Activated CD4-positive, alpha-beta T cell treated with anti-CD3 and anti-CD28 coated beads, Interleukin-2, amount 10 ng/mL, durations not matched to agents 24 days and 14 days (primary cell): ENCODE data around the gene PITPNM3. TPM values are rescaled to one million over a fixed set of nuclear protein-coding genes. Genes with fewer than 3 reads are reported as not detected.

Experiments used
- DNase-seq: peaks from one replicate; pipeline ENCODE4 v3.0.0; 2022
- H3K27ac Mint-ChIP-seq: one replicate; pipeline ENCODE4 v1.8.0; 2022; ENCODE audit warnings: mild to moderate bottlenecking, mixed read lengths
- H3K27me3 Mint-ChIP-seq: one replicate; pipeline ENCODE4 v1.8.0; 2022; ENCODE audit warnings: mixed read lengths
- H3K36me3 Mint-ChIP-seq: one replicate; pipeline ENCODE4 v1.8.0; 2022; ENCODE audit warnings: low read depth, mild to moderate bottlenecking, mixed read lengths
- H3K4me1 Mint-ChIP-seq: one replicate; pipeline ENCODE4 v1.8.0; 2021; ENCODE audit warnings: mixed read lengths
- H3K4me3 Mint-ChIP-seq: one replicate; pipeline ENCODE4 v1.8.0; 2022; ENCODE audit warnings: mild to moderate bottlenecking, moderate library complexity, mixed read lengths
- H3K9me3 Mint-ChIP-seq: one replicate; pipeline ENCODE4 v1.8.0; 2021; ENCODE audit warnings: mixed read lengths
- intact Hi-C: fragments of 100-400 bp; cut with micrococcal nuclease; formaldehyde crosslinking; loops from one replicate; pipeline ENCODE4 v1.15.1; 2023
- total RNA-seq: library from RNA; stranded (reverse); gene quantifications from 2 replicates; pipeline ENCODE4 v1.2.3, GENCODE V29; 2022

The PITPNM3 gene
- total RNA-seq, 1 donor from 2014 or later = 0.77 TPM

GRCh38 chr17:6475411-6475810 lies 80.9 kb downstream of the PITPNM3 start:
- Mint-ChIP-seq H3K27me3 (no peaks in the 10 kb centered on the region), H3K9me3 (no peaks in the 10 kb centered on the region), H3K36me3 (no peaks in the 10 kb centered on the region), H3K4me3 (no peak overlapping the region), H3K27ac (no peak overlapping the region), H3K4me1 (peaks cover 5% of the 10 kb centered on the region)
- no peak for DNase-seq
- intact Hi-C loops = loop anchor here (10.0 kb wide), 1 partner anchor 99 kb away; no protein-coding TSS in a partner anchor

- H3K27ac Mint-ChIP-seq = no peak overlapping the region
- intact Hi-C loops = loop anchor here (10.0 kb wide), 1 partner anchor 100 kb away; no protein-coding TSS in a partner anchor
- no peaks in the 10 kb centered on the region for H3K27me3 Mint-ChIP-seq
- no peak for DNase-seq
- no peaks in the 10 kb centered on the region for H3K9me3 Mint-ChIP-seq
- H3K36me3 Mint-ChIP-seq = no peaks in the 10 kb centered on the region
- peaks cover 5% of the 10 kb centered on the region for H3K4me1 Mint-ChIP-seq
- no peak overlapping the region for H3K4me3 Mint-ChIP-seq
These were observed 81.4 kb downstream of the PITPNM3 start for GRCh38 chr17:6474906-6475305.

GRCh38 chr17:6474376-6474775 lies 82.0 kb downstream of the PITPNM3 start:
- Mint-ChIP-seq H3K4me3 (no peak overlapping the region), H3K27ac (no peak overlapping the region), H3K4me1 (peaks cover 5% of the 10 kb centered on the region), H3K27me3 (peaks cover 3% of the 10 kb centered on the region), H3K9me3 (no peaks in the 10 kb centered on the region), H3K36me3 (no peaks in the 10 kb centered on the region)
- DNase-seq = no peak
- intact Hi-C loops = loop anchor here (10.0 kb wide), 1 partner anchor 100 kb away; no protein-coding TSS in a partner anchor

- H3K4me1 Mint-ChIP-seq = peaks cover 5% of the 10 kb centered on the region
- no peaks in the 10 kb centered on the region for H3K9me3 Mint-ChIP-seq
- intact Hi-C loops = loop anchor here (2.0 to 10.0 kb wide), 3 partner anchors 102 to 176 kb away; partner anchors contain the start of genes KIAA0753 and TXNDC17
- H3K36me3 Mint-ChIP-seq = no peaks in the 10 kb centered on the region
- H3K27ac Mint-ChIP-seq = no peak overlapping the region
- H3K27me3 Mint-ChIP-seq = peaks cover 7% of the 10 kb centered on the region
- peak; percentile 91 for DNase-seq
- H3K4me3 Mint-ChIP-seq = no peak overlapping the region
These were observed 83.1 kb downstream of the PITPNM3 start for GRCh38 chr17:6473128-6473767.

- Mint-ChIP-seq H3K9me3 (no peaks in the 10 kb centered on the region), H3K27ac (no peak overlapping the region), H3K27me3 (peaks cover 7% of the 10 kb centered on the region), H3K4me1 (peaks cover 5% of the 10 kb centered on the region), H3K4me3 (no peak overlapping the region), H3K36me3 (no peaks in the 10 kb centered on the region)
- no peak for DNase-seq
- intact Hi-C loops = loop anchor here (2.0 to 10.0 kb wide), 3 partner anchors 102 to 176 kb away; partner anchors contain the start of genes KIAA0753 and TXNDC17
These were observed 83.8 kb downstream of the PITPNM3 start for GRCh38 chr17:6472517-6472916.

- no peak for DNase-seq
- no peaks in the 10 kb centered on the region for H3K36me3 Mint-ChIP-seq
- no peaks in the 10 kb centered on the region for H3K9me3 Mint-ChIP-seq
- H3K27me3 Mint-ChIP-seq = peaks cover 7% of the 10 kb centered on the region
- H3K4me3 Mint-ChIP-seq = no peak overlapping the region
- H3K4me1 Mint-ChIP-seq = peaks cover 5% of the 10 kb centered on the region
- no peak overlapping the region for H3K27ac Mint-ChIP-seq
- intact Hi-C loops = loop anchor here (2.0 to 10.0 kb wide), 3 partner anchors 103 to 177 kb away; partner anchors contain the start of genes KIAA0753 and TXNDC17
These were observed 84.6 kb downstream of the PITPNM3 start for GRCh38 chr17:6471531-6472465.

GRCh38 chr17:6470751-6471521 lies 85.4 kb downstream of the PITPNM3 start:
- Mint-ChIP-seq H3K9me3 (no peaks in the 10 kb centered on the region), H3K27ac (no peak overlapping the region), H3K36me3 (no peaks in the 10 kb centered on the region), H3K27me3 (peaks cover 7% of the 10 kb centered on the region), H3K4me1 (peaks cover 5% of the 10 kb centered on the region), H3K4me3 (no peak overlapping the region)
- intact Hi-C loops = loop anchor here (10.0 kb wide), 1 partner anchor 104 kb away; no protein-coding TSS in a partner anchor
- no peak for DNase-seq

GRCh38 chr17:6470146-6470718 lies 86.1 kb downstream of the PITPNM3 start:
- DNase-seq = no peak
- intact Hi-C loops = loop anchor here (10.0 kb wide), 1 partner anchor 105 kb away; no protein-coding TSS in a partner anchor
- Mint-ChIP-seq H3K4me3 (no peak overlapping the region), H3K9me3 (no peaks in the 10 kb centered on the region), H3K27ac (no peak overlapping the region), H3K36me3 (no peaks in the 10 kb centered on the region), H3K4me1 (peaks cover 5% of the 10 kb centered on the region), H3K27me3 (peaks cover 7% of the 10 kb centered on the region)

- H3K27ac Mint-ChIP-seq = no peak overlapping the region
- DNase-seq = no peak
- no peaks in the 10 kb centered on the region for H3K36me3 Mint-ChIP-seq
- H3K9me3 Mint-ChIP-seq = no peaks in the 10 kb centered on the region
- intact Hi-C loops = no loop called here
- H3K27me3 Mint-ChIP-seq = peaks cover 7% of the 10 kb centered on the region
- H3K4me1 Mint-ChIP-seq = peaks cover 3% of the 10 kb centered on the region
- H3K4me3 Mint-ChIP-seq = no peak overlapping the region
These were observed 88.1 kb downstream of the PITPNM3 start for GRCh38 chr17:6468051-6468790.

GRCh38 chr17:6467567-6467966 lies 88.8 kb downstream of the PITPNM3 start:
- no peak overlapping the region for H3K27ac Mint-ChIP-seq
- H3K4me3 Mint-ChIP-seq = no peak overlapping the region
- intact Hi-C loops = no loop called here
- H3K4me1 Mint-ChIP-seq = no peaks in the 10 kb centered on the region
- peaks cover 8% of the 10 kb centered on the region for H3K27me3 Mint-ChIP-seq
- no peak for DNase-seq
- H3K9me3 Mint-ChIP-seq = no peaks in the 10 kb centered on the region
- H3K36me3 Mint-ChIP-seq = no peaks in the 10 kb centered on the region

GRCh38 chr17:6465206-6466003 lies 91.0 kb downstream of the PITPNM3 start:
- H3K4me1 Mint-ChIP-seq = peaks cover 12% of the 10 kb centered on the region
- H3K36me3 Mint-ChIP-seq = no peaks in the 10 kb centered on the region
- H3K27me3 Mint-ChIP-seq = peaks cover 10% of the 10 kb centered on the region
- no peaks in the 10 kb centered on the region for H3K9me3 Mint-ChIP-seq
- DNase-seq = no peak
- no peak overlapping the region for H3K27ac Mint-ChIP-seq
- H3K4me3 Mint-ChIP-seq = no peak overlapping the region
- intact Hi-C loops = no loop called here

GRCh38 chr17:6464446-6465041 lies 91.8 kb downstream of the PITPNM3 start:
- Mint-ChIP-seq H3K4me1 (peaks cover 12% of the 10 kb centered on the region), H3K27ac (no peak overlapping the region), H3K27me3 (peaks cover 9% of the 10 kb centered on the region), H3K36me3 (no peaks in the 10 kb centered on the region), H3K4me3 (no peak overlapping the region), H3K9me3 (no peaks in the 10 kb centered on the region)
- no peak for DNase-seq
- intact Hi-C loops = no loop called here
